T-helper 2 cell treated with Interferon-gamma antibody and Interleukin-4, amounts not matched to agents 100 ng/mL and 5 ng/mL, for 36 hours (primary cell): ENCODE data around the gene LRTM2. TPM values are rescaled to one million over a fixed set of nuclear protein-coding genes. Genes with fewer than 3 reads are reported as not detected.

Source experiments
- intact Hi-C: fragments of 100-400 bp; cut with micrococcal nuclease; formaldehyde crosslinking; loops from one replicate; pipeline ENCODE4 v1.15.1; 2023
- total RNA-seq: library from RNA; stranded (reverse); gene quantifications from 2 replicates; pipeline ENCODE4 v1.2.3, GENCODE V29; 2022

The LRTM2 gene
- total RNA-seq, 1 donor from 2014 or later, result not detected

DNA sequence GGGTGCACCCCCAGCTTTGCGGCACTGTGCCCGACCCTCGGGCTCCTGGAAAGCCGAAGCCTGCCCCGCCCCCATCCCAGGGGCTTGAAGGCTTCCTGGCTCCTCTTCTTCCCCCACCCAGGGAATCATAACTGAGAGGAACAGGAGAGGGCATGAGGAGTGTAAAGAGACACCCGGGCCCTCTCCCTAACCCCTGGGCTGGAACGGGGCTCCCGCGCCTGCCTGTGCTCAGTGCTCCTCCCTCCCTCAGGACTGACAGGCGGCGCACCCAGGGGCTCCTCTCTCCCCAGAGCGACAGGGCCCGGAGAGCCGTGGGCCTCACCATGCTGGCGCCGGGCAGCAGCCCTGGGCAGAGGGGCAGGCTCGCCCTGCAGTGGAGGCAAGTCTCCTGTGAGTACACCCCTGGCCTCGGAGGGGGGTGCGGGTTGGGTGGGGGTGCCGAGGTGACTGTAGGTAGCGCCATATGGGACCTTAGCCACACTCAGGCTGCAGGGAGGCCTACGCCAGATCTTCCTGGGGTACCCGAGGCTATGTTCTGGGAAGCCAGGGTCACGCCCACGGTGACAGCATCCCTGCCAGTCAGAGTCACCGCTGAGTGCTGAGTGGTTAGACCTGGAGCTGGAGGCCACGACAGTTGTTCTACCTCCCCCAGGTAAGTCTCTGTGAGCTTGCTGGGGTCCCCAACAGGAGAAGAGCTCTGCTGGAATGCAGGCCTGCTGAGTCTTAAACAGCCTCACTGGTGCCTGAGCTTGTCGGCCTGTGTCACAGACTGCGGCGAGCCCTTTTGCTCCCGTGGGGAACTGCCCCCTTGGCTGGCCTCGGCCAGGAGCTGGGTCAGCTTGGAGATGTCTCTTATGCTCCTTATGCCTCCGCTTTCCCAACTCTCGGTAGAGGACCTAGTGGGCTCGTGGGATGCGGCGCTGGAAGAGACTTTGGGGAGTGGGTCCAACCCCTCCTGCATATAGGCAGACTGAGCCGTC lies 7.8 kb downstream of the LRTM2 start:
- intact Hi-C loops, result no loop called here

DNA sequence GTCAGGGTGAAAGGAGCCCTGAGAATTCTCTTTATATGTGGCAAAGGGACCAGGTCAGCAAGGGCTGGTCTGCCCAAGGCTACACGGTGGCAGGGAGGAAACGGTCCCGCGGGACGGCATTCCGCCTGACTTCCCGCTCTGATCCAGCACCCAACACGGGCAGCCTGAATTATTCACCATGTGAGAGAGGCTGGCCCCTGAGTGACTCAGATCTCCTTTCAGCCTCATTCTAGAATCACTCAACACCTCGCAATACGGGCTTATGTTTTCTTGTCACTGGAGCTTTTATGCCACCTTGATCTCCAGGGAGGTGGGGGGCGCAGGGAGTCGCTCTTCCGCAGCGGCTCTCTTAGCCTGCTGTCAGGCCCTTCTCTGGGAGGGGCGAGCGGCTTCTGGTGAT lies 8.5 kb downstream of the LRTM2 start:
- intact Hi-C loops, result no loop called here

DNA sequence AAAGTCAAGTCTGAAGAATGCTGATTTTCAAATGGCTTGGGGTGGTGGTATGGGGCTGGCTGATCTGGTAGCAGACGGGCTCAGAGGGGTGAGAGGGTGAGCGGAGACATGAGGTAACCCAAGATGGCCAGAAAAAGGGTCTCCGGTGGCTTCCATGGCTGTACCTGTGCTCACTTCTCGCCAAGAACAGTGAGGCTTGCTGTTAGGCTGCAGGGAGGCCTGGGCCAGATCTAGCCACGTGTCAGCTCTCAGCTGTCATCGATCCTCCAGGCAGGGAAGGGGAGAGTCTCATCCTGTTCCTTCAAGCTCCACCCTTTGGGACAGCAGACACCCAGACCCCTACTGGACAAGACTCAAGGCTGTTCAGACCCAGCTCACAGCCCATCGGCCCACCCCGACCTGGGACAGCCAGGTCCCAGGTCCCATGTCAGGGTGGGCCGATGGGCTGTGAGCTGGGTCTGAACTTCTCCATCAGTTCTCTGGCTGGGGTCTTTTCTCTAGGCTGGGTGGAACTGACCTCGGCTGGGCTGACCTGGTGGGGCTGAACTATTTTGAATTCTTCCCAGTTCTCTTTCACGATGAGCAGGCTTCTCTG lies 9.0 kb downstream of the LRTM2 start:
- intact Hi-C loops, result no loop called here

DNA sequence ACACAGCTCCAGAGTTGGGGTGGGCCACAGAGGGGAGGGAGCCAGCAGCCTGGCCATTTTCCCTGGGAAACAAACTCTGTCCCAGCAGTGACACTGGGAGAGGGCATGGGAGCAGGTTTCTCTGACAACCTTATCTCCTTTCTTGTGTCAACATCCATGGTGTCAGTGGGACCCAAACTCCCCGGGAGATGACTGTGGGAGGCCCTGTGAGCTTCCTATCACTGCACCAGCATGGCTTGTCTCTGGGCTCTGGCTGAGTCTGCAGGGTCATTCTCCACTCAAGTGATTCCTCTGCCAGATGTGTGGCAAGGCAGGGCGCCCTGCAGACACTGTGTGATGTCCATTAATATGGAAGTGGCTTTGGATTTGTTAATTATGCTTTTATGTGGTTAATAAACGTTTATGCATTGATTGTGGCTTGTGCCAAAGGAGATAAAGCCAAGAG lies 10.1 kb downstream of the LRTM2 start:
- intact Hi-C loops, result no loop called here

DNA sequence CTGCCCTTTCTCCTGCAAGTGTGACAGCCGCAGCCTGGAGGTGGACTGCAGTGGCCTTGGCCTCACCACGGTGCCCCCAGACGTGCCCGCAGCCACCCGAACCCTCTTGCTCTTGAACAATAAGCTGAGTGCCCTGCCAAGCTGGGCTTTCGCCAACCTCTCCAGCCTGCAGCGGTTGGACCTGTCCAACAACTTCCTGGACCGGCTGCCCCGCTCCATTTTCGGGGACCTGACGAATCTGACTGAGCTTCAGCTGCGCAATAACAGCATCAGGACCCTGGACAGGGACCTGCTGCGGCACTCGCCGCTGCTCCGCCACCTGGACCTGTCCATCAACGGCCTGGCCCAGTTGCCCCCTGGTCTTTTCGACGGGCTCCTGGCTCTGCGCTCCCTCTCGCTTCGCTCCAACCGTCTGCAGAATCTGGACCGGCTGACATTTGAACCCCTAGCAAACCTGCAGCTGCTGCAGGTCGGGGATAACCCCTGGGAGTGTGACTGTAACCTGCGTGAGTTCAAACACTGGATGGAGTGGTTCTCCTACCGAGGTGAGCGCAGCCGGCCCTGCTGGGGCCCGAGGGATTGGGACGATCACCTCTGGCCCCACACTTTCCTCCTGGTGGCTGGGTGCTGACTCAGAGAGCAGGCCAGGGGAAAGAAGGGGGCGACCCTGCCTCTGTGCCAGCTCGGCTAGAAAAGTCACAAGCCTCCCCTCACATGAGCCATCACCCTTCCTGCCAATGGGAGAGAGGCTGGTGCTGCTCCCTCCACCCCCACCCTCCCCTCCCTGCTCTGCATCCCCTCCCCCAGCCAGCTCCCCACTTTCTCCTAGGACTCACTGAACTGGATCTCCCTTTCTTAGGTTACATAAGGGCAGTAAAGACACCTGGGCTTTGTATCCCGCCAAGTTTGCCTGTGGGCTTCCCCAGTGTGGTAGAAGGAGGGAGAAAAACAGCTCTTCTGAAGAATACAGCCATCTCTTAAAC lies 10.9 kb downstream of the LRTM2 start:
- intact Hi-C loops, result no loop called here

DNA sequence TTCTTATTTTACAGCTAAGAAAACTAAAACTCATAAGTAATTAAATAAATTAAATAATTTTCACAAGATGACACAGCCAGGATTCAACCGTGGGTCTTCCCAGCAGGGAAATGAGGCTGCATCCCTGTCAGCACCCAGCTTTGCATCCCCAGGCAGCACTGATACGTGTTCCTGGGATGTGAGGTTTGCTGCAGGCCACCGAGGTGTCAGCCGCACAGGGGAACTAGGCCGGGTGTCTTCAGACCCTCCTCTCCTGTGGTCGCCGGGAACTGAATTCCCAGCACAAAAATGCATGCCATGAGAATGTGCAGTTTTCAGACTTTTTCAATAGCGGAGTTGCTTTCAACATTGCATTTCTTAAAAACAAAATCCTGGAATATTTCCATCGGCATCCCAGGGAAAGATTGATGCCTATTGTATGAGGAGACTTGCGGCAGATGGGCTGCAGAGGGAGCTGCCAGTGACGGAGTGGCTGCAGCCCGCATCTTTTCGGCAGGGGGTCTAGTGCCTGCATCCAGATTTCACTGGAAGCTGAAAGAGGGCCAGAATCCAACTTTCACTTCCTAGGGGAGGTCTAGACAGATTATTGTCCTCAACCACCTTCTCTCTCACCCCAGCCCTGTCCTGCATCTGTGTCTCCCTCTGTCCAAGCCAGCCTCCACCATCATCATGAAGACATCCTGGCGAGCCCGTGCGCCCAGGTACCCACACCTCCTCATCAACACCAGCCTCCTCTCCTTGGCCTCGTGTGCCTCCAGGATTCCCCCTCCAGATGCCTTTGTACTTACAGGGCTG lies 12.6 kb downstream of the LRTM2 start:
- intact Hi-C loops, result no loop called here

DNA sequence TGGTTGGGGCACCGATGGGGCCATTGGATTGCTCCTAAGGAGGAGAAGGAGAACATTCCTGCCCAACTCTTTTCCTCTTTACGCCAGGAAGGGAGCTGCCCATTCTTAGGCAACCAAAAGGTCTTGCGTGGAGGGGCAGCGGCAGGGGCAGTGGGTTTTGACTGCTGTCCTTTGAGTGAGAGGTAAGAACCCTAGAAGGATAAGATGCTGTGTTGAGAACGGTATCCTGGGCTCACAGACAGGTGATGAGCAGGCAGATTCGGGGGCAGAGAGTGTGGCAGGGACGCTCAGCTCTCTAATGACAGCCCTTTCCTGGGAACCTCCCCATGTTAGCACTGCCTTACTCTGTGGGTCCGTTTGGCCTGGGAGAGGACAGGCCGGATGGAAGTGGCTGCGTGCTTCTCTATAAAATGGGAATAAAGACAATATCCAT lies 13.2 kb downstream of the LRTM2 start:
- intact Hi-C loops, result no loop called here

DNA sequence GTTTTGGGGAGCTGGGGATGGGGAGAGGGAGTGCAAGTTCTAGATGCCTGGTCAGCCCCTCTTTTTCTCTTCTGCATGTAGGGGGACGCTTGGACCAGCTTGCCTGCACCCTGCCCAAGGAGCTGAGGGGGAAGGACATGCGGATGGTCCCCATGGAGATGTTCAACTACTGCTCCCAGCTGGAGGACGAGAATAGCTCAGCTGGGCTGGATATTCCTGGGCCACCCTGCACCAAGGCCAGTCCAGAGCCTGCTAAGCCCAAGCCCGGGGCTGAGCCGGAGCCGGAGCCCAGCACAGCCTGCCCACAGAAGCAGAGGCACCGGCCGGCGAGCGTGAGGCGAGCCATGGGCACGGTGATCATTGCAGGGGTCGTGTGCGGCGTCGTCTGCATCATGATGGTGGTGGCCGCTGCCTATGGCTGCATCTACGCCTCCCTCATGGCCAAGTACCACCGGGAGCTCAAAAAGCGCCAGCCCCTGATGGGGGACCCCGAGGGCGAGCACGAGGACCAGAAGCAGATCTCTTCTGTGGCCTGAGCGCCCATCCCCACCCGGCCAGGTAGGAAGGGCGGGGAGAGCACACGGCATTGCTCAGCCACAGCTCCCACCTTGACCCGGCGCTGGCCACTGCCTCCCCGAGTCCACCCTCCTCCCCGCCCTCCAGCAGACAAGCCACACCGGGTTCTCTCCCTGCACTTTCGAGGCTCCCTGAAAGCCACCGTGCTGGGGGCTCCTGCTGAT lies 14.0 kb downstream of the LRTM2 start:
- intact Hi-C loops, result no loop called here

DNA sequence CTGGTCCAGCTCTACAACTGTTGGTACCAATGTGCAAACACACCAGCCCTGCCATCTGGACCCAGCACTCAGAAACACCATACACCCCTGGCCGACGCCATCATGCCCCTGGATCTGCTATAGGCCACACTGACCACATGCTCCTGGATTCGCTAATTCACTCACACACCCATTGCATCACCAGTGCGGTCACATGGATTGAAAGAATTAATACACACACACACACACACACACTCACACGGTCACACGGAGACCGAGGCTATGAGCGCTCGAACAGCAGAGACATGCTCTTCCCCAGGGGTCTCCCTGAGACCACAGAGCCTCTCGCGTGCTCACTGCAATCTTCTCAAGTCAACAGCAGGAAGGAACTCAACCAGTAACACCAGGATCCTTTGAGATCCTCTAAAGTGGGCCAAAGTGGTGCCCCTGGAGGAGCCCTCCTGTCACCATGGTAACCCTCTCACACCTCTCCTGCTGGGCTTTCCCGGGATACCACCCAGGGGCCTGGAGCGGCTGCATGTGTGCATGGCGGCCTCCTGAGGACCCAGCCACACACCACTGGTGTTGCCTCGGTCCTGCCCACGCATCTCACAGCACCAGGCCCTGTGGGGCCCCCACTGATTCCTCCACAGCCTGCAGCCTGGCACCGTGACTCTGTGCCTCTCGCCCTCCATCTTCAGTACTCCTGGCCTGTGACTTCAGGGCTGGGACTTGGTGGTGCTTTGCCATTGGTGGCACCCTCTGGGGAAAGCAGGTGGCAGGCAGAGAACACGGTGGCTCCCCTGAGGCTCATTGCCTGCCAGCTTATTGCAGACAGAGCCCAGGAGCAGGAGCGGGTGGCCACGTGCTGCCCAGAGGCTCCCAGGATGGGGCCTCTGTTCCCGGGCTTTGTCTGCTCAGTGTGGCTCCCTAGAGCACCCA lies 15.1 kb downstream of the LRTM2 start:
- intact Hi-C loops, result no loop called here

DNA sequence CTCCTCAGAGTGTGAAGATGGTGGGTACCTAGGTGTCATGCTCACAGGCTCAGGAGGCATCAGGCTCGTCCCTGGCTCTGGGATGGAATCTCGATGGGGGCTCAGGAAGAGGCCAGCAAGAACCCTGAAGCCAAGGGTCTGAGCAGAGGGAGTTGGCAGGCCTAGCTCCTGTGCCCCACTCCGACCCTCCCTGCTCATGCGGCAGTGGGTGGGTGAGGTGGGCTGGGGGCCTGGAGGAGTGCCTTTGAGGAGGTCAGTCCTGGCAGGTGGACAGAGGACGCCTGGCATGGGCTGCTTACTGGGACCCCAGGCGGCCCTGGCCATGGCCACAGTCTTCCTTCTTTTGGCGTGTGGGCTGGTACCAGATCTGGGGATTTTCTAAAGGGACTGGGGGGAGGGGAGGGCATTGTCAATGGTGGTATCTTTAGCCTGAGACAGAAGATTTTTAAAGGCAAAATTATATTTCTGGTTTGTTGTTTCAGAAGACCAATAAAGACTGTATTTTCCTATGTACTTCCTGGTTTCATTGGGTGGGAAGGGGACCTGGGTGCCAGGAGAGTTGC lies 16.0 kb downstream of the LRTM2 start:
- intact Hi-C loops, result no loop called here

DNA sequence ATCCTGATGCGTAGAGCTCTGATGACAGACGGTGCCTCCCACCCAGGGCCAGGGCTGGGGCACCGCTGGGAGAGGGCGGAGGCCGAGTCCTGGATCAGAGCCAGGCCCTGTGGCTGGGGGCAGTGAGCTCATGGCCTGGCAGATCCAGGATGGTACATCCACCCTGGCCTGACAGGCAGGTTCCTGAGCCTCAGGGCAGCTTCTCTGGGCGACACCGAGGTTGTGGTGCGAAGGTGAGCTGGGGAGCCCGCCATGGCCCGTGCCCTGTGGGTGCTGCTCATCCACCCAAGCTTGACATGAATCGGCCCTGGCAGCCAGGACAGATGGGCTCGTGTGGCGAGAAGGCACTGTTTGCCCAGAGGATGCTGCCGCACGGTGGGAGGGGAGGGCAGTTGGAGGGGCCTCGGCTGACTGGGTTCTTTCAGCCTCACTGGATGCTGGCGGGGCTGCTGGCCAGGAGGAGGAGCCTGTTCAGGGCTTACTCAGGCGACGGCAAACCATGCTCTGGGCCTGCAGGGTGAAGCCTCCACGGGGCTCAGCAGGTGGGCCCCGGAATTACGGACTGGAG lies 16.6 kb downstream of the LRTM2 start:
- intact Hi-C loops, result no loop called here

DNA sequence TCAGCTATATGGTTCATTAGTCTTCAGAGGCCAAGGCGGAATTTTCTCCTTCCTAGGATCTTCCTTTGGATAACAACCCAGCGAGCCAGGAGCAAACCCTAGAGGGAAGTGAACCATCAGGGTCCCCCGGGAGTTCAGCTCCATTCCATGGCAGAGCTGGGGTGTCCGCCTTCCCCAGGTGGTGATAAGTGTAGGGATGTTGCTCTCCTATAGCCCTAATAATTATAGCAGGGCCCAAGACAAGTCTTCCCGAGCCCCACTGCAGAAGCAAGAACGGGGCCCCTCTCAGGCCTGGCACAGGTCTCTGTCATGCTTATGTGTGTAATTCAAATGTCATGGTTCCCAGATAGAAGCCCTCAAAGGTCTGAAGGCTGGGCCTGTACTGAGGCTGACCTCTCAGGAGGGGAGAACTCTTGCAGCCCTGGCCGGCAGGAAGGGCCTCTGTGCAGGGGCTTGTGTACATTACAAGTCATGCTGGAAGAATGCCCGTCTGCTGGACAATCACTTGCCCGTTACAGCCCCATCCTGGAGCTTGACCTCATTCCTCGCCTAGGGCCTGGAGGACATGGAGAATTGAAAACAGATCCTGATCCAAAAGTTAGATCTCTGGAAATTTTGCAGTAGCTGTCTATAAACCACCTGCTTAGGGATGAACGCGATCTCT lies 17.3 kb downstream of the LRTM2 start:
- intact Hi-C loops, result no loop called here

DNA sequence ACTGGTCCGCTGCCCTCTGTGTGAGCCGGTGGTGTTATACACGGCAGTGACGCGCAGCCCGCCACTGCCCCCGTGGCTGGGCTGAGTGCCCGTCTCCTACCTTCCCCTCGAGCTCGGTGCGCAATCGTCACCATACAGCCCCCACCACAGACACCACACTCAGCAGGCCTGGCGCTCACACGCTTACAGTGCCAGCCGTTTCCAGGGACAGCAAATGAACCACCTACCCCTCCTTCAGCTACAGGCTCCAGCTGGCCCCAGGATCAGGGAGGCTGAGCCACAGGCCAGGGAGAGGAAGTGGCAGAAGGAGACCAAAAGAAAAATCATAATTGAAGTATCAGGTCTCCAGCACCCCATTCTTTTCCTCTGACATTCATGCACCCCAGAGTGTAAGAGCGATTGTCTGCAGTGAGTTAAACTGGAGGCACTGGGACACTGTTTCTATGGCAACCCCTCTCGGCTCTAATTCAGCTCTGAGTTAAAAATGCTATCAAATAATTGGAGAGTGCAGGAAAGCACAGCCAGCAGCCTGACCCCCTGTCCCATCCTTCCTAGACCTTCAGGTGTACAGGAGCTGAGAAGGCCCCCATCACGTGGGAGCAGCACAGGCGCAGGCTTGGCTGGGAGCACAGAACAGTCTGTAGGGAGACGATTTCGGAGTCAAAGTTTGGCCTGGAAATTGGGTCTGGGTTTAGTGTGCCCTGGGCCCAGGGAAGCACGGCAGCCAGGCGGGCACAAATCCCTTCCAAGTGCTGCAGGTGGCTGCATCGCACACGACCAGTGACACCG lies 18.0 kb downstream of the LRTM2 start:
- intact Hi-C loops, result no loop called here

DNA sequence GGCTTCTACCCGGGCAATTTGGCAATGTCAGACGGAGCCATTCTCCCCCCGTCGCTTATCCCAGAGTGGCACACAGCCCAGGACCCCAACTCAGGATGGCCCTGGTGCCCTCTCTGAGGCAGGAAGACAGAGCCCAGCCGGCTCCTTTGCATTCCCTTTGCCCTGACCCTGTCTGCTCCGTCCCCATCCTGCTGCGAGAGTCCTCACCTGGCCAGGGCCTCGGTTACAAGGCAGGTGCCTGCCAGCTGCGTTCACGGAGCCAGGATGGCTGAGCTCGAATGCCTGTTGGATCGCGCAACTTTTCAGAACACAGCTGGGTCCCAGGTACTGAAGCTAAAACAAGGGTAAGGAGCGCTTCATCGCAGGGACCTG lies 18.6 kb downstream of the LRTM2 start:
- intact Hi-C loops, result no loop called here

DNA sequence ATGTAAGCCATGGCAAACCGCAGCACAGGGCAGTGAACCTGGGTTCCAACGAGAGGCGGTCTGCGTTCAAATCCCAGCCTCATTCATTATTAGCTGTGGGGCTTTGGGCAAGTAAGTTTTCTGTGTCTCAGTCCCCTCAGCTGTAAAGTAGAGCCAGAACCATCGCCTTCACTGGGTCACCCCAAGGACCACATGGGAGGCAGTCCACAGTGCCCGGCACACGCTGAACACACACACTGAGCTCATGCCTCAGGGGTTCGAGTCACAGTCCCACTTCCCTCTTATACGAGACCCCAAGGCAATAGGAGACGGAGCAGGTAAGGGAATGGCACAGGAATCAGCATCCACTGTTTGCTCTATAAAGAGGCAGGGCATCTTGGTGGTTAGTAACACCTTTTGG lies 19.1 kb downstream of the LRTM2 start:
- intact Hi-C loops, result no loop called here

DNA sequence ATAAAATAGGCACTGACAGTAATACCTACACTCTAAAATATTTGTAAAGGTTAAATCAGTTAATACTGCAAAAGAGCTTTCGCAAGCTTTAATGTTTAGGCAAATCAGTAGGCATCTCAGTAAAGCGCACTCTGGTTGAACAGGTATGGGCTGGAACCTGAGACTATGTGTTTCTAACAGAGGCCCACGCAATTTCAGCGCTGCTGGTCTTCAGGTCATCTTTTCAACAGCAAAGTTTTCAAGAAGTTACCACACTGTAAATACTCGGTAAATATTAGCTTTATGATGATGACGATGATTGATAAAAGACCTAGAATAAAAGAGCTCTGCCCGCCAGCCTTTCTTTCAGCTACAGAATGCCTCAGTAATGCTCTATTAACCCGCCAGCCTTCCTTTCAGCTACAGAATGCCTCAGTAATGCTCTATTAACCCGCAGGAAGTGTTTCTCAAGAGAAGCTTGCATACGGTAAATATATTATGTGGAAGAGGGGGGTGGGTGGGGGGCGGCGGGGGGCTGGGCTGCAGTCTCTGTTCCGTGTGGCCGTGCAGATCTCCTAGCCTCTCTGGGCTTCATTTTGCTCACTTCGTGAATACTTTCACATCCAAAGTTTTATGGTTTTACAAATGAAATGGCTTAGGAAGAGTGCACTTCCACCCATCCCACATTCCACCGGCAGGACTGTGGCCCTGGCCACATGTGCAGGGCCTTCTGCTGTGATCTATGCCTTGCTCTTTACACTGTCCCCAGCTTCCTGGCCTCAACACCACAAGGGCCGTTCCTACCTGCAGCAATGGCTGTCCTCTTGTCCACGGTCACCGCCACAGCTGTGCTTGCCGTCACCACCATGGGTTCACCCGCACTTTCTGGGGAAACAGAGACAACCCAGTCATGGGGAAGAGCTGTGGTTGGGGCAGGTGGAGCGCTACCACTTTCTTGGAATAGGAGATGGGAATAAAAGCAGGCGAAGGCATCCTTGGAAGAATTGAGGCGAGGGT lies 19.9 kb downstream of the LRTM2 start:
- intact Hi-C loops, result no loop called here
